ENCODE measurements around the gene RNF31. TPM values are rescaled to one million over a fixed set of nuclear protein-coding genes. Genes with fewer than 3 reads are reported as not detected.

RNF31 gene
- total and polyA plus RNA-seq, 9 donors: 19.2 to 74.4 (median 52.3) TPM

DNA sequence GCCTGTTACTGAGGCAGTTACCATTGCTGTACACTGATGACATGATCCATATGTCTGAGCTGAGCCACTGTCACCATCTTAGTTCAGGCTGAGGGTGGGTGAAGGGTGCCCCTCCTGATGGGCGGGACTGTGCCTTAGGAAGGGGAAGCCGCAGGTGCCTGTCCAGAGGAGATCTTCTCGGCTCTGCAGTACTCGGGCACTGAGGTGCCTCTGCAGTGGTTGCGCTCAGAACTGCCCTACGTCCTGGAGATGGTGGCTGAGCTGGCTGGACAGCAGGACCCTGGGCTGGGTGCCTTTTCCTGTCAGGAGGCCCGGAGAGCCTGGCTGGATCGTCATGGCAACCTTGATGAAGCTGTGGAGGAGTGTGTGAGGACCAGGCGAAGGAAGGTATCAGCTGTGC is 3.7 kb downstream of the RNF31 start:
- WGBS, 3 donors: 70 to 76% (median 75%) methylated on average over 9 of the region's 9 CpGs
- H3K36me3 ChIP-seq: no peaks in the 10 kb centered on the region
- H3K4me3 ChIP-seq: no peak overlapping the region
- DNase-seq: no peak
- H3K27ac ChIP-seq: no peak overlapping the region
- TF ChIP-seq POLR2A (IDR thresholded peaks at IDR 0.05) (no peak), EP300 (IDR thresholded peaks at IDR 0.05) (no peak), CTCF (IDR thresholded peaks at IDR 0.05) (no peak)
- intact Hi-C loops (cut with DNase I): no loop called here
- no peaks in the 10 kb centered on the region for H3K27me3 ChIP-seq
- no peaks in the 10 kb centered on the region for H3K9me3 ChIP-seq
- peaks cover 2% of the 10 kb centered on the region for H3K4me1 ChIP-seq (ENCODE audit: insufficient read depth)

DNA sequence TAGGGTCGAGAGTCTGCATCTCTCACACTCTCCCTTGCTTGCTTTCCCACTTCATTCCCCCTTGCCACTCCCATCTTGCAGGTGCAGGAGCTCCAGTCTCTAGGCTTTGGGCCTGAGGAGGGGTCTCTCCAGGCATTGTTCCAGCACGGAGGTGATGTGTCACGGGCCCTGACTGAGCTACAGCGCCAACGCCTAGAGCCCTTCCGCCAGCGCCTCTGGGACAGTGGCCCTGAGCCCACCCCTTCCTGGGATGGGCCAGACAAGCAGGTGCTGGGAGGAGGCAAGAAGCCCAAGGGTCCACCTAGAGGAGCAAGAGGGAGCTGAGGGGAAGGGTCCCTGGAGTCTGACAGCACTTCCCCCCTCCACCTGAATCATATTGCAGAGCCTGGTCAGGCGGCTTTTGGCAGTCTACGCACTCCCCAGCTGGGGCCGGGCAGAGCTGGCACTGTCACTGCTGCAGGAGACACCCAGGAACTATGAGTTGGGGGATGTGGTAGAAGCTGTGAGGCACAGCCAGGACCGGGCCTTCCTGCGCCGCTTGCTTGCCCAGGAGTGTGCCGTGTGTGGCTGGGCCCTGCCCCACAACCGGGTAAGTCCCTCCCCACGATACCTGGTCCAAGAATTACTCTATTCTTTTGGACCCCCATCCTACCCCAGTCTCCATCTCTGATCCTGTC is 4.2 kb downstream of the RNF31 start:
- intact Hi-C loops (cut with DNase I): no loop called here
- peaks cover 2% of the 10 kb centered on the region for H3K4me1 ChIP-seq (ENCODE audit: insufficient read depth)
- no peaks in the 10 kb centered on the region for H3K36me3 ChIP-seq
- no peak overlapping the region for H3K27ac ChIP-seq
- H3K4me3 ChIP-seq: no peak overlapping the region
- DNase-seq: no peak
- no peaks in the 10 kb centered on the region for H3K9me3 ChIP-seq
- no peaks in the 10 kb centered on the region for H3K27me3 ChIP-seq
- 90 to 92% (median 90%) methylated on average over 16 of the region's 16 CpGs for WGBS, 3 donors
- TF ChIP-seq EP300 (IDR thresholded peaks at IDR 0.05): no peak
- no peak for TF ChIP-seq CTCF (IDR thresholded peaks at IDR 0.05)
- TF ChIP-seq POLR2A (IDR thresholded peaks at IDR 0.05): no peak

DNA sequence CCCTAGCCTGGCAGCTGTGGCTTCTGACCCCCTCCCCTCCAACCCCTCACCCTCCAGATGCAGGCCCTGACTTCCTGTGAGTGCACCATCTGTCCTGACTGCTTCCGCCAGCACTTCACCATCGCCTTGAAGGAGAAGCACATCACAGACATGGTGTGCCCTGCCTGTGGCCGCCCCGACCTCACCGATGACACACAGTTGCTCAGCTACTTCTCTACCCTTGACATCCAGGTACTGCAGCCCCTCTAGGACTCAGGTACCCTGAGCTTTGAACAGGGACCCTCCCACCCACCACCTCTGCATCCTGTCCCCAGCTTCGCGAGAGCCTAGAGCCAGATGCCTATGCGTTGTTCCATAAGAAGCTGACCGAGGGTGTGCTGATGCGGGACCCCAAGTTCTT is 7.8 kb downstream of the RNF31 start:
- Histone ChIP-seq H3K9me3 (no peaks in the 10 kb centered on the region), H3K4me3 (no peak overlapping the region), H3K27me3 (no peaks in the 10 kb centered on the region), H3K36me3 (no peaks in the 10 kb centered on the region), H3K4me1 (ENCODE audit: insufficient read depth) (no peaks in the 10 kb centered on the region), H3K27ac (no peak overlapping the region)
- 92 to 94% (median 93%) methylated on average over 10 of the region's 10 CpGs for WGBS, 3 donors
- DNase-seq: no peak
- intact Hi-C loops (cut with DNase I): no loop called here
- TF ChIP-seq CTCF (IDR thresholded peaks at IDR 0.05): no peak
- TF ChIP-seq EP300 (IDR thresholded peaks at IDR 0.05): no peak
- TF ChIP-seq POLR2A (IDR thresholded peaks at IDR 0.05): no peak

DNA sequence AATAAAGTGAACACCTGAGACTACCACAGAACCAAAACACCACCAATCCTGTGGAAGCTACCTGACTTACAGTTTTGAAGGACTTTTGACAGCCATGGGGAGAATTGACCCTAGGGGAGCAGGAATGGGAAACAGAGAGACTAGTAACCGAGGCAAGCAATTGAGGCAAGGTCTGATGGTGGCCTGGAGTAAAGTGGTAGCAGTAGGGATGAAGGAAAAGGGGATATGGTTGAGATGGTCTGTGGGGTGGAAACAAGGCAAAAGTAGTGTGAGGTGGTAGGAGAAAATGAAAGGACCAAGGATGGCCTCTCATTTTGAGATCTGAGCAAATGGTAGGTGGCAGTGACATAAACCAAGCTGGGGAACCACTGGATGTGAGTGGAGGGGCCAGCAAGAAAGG is 9.5 kb downstream of the RNF31 start:
- no peaks in the 10 kb centered on the region for H3K9me3 ChIP-seq
- no peaks in the 10 kb centered on the region for H3K36me3 ChIP-seq
- TF ChIP-seq CTCF (IDR thresholded peaks at IDR 0.05): no peak
- no peak for TF ChIP-seq POLR2A (IDR thresholded peaks at IDR 0.05)
- no peak for TF ChIP-seq EP300 (IDR thresholded peaks at IDR 0.05)
- no peak for DNase-seq
- H3K4me1 ChIP-seq (ENCODE audit: insufficient read depth): no peaks in the 10 kb centered on the region
- no peaks in the 10 kb centered on the region for H3K27me3 ChIP-seq
- H3K4me3 ChIP-seq: no peak overlapping the region
- no peak overlapping the region for H3K27ac ChIP-seq
- intact Hi-C loops (cut with DNase I): no loop called here
- 79 to 98% (median 86%) methylated on average over 1 of the region's 1 CpG for WGBS, 3 donors

All from ovary (tissue), 9 donors.